ENCODE results near the gene FTO.

DNA sequence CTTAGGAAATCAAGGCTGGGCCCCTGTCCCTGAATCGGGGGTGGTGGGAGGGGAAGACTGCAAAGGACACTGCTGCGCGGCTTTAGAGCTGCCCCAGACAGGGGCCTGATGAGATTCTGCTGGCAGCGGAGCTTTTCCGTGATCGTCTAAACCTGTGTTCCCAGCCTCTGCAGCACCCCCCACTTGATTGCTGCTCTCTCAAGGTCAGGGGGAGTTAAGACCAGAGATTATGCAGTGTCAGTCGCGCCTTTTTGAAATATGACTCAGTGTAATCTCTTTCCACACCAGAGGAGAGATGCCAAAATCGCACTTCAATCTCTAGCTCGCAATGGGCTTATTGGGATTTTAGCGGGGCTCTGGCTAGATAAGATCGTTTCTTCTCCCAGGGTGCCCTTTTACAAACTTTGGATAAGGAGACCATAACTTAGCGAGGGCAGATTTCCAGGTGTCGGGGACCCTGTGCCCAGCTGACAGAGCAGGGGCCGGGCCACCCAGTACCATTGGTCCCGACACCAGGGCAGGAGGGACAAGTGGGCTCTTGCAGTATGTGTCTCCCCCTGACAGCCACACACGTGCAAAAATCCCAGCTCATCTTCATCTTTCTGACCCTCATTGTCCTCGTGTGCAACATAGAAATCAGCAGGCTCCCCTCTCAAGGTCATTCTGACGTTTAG lies 495.7 kb downstream of the FTO start:
- TF ChIP-seq POLR2A (IDR thresholded peaks at IDR 0.05) = no peak
- TF ChIP-seq, protein P1, sequence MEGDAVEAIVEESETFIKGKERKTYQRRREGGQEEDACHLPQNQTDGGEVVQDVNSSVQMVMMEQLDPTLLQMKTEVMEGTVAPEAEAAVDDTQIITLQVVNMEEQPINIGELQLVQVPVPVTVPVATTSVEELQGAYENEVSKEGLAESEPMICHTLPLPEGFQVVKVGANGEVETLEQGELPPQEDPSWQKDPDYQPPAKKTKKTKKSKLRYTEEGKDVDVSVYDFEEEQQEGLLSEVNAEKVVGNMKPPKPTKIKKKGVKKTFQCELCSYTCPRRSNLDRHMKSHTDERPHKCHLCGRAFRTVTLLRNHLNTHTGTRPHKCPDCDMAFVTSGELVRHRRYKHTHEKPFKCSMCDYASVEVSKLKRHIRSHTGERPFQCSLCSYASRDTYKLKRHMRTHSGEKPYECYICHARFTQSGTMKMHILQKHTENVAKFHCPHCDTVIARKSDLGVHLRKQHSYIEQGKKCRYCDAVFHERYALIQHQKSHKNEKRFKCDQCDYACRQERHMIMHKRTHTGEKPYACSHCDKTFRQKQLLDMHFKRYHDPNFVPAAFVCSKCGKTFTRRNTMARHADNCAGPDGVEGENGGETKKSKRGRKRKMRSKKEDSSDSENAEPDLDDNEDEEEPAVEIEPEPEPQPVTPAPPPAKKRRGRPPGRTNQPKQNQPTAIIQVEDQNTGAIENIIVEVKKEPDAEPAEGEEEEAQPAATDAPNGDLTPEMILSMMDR (IDR thresholded peaks at IDR 0.05) = no peak

Data from uterus (tissue), 2 donors.